Measurements from ENCODE around the gene MAPK1IP1L. TPM values are rescaled to one million over a fixed set of nuclear protein-coding genes. Genes with fewer than 3 reads are reported as not detected.

MAPK1IP1L gene
- total RNA-seq, 2 donors from 2014 or later: 57.0 to 113 TPM

DNA sequence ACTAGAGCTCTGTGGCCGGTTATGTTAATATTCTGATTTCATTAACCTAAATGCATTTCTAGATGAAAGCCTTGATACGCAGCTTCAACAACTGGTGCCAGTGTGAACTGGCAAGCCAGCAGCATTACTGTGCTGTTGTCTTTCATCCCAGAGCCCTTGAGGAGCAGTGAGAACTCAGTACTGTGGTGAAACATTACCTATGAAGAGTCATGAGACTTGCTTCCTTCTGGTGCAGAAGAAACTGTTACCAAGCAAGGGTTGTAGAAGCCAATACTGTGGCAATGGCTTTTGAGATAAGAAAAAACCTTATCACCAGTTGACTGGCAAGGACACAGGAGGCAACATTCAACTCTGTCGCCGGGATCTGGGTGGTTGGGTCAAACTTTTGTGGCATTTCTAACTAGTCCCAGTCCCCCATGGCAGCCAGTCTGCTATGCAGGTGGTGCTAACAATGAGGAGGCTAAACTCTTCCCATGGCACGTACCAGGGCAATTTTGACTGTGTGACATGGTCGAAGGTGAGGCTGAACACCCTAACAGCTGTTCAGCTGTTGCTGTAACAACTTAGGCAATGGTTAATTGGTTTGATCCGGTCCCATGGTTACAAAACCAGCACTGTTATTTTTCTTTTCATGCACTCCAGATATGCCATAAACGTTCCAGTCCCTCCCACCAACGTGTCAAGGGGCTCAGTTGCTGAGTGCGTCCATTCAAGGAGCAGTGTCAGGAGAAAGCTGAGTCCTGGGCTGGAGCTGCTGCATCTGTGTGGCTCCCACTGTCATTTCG is 65.0 kb downstream of the MAPK1IP1L start:
- Histone ChIP-seq H3K9me3 (no peaks in the 10 kb centered on the region), H3K27me3 (replicated peaks; ENCODE audit: insufficient read depth) (no peaks in the 10 kb centered on the region), H3K4me3 (no peak overlapping the region), H3K27ac (no peak overlapping the region), H3K4me1 (ENCODE audit: control insufficient read depth in 1 of 2, low read depth in 2 of 2) (peaks cover 4 to 20% of the 10 kb centered on the region in 2 donors), H3K36me3 (no peaks in the 10 kb centered on the region)
- DNase-seq (ENCODE audit: low spot score): no peak
- TF ChIP-seq, protein P1, sequence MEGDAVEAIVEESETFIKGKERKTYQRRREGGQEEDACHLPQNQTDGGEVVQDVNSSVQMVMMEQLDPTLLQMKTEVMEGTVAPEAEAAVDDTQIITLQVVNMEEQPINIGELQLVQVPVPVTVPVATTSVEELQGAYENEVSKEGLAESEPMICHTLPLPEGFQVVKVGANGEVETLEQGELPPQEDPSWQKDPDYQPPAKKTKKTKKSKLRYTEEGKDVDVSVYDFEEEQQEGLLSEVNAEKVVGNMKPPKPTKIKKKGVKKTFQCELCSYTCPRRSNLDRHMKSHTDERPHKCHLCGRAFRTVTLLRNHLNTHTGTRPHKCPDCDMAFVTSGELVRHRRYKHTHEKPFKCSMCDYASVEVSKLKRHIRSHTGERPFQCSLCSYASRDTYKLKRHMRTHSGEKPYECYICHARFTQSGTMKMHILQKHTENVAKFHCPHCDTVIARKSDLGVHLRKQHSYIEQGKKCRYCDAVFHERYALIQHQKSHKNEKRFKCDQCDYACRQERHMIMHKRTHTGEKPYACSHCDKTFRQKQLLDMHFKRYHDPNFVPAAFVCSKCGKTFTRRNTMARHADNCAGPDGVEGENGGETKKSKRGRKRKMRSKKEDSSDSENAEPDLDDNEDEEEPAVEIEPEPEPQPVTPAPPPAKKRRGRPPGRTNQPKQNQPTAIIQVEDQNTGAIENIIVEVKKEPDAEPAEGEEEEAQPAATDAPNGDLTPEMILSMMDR (IDR thresholded peaks at IDR 0.05): no peak
- ATAC-seq (ENCODE audit: insufficient number of reproducible peaks, low FRiP score, low read depth): no peak

DNA sequence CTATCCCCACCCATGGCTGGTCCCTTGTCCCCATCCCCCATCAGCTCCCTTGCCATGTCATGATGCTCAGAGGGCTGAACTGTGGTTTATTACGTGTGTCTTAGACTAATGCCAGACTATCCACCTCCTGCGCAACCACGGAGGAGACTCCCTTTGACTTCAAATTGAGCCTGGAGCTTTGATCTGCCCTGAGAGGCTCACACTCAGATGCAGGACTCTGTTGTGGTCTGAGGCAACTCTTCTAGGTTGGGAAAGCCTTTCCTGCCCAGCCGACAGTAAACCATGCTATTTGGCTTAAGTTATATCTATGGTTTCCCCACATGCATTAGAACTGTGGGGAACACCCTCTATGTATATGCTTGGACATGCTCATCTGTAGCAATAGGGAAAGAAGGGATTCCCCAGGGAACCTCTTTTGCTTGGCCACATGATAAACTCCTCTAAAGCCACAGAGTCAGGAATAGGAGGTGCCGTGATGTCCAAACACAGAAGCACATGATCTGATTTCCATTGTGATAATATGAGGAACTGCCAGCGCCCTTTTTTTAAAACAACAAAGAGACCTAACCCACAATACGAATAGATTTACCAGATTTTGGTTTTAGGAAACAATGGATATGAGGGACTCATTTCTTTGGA is 66.5 kb downstream of the MAPK1IP1L start:
- ATAC-seq (ENCODE audit: insufficient number of reproducible peaks, low FRiP score, low read depth) (no peak), DNase-seq (ENCODE audit: low spot score) (no peak)
- TF ChIP-seq, protein P1 (IDR thresholded peaks at IDR 0.05): no peak
- Histone ChIP-seq H3K4me3 (no peak overlapping the region), H3K36me3 (no peaks in the 10 kb centered on the region), H3K9me3 (no peaks in the 10 kb centered on the region), H3K4me1 (ENCODE audit: control insufficient read depth in 1 of 2, low read depth in 2 of 2) (peaks cover 4 to 29% of the 10 kb centered on the region in 2 donors), H3K27me3 (replicated peaks; ENCODE audit: insufficient read depth) (no peaks in the 10 kb centered on the region), H3K27ac (peak overlapping the region; percentile 6 to 52)

DNA sequence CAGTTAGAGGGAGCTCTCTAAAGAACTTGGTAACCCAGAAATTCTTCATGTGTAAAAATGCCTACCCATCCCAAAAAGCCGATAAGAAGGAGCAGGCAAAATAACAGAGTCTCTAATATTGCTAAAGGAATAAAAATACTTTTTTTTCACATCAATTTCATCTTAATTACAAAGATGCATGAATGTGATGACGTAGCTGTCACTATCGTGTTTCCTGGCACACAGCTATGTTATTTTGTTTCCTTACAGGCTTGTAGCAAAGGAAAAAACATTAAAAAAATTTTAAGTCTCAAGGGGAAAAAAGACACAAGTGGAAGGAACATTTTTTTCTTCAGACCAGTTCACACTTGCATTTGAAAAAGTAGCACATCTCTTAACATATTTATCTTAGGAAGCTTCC is 67.3 kb downstream of the MAPK1IP1L start:
- H3K4me1 ChIP-seq (ENCODE audit: control insufficient read depth in 1 of 2, low read depth in 2 of 2): peaks cover 4 to 38% of the 10 kb centered on the region in 2 donors
- ATAC-seq (ENCODE audit: insufficient number of reproducible peaks, low FRiP score, low read depth): no peak
- H3K27ac ChIP-seq: peak overlapping the region; percentile 6 to 52

More for the DNA sequence above, 67.3 kb downstream of the MAPK1IP1L start:
- TF ChIP-seq, protein P1 (IDR thresholded peaks at IDR 0.05): no peak
- Histone ChIP-seq H3K36me3 (no peaks in the 10 kb centered on the region), H3K4me3 (no peak overlapping the region), H3K9me3 (no peaks in the 10 kb centered on the region), H3K27me3 (replicated peaks; ENCODE audit: insufficient read depth) (no peaks in the 10 kb centered on the region)
- no peak for DNase-seq (ENCODE audit: low spot score)

Other genes with a start within 250 kb of the MAPK1IP1L start
- gene GCH1, start 148.8 kb upstream of the MAPK1IP1L start, total RNA-seq: 10 to 100 TPM in 1 of 2 donors, 1 to 10 TPM in 1; 2.8 to 16.1 TPM
- 1 to 10 TPM in 1 of 2 donors, under 1 TPM in 1; 0.14 to 1.8 TPM for gene WDHD1, start 24.5 kb upstream of the MAPK1IP1L start, total RNA-seq
- gene SOCS4, start 24.4 kb upstream of the MAPK1IP1L start, total RNA-seq: 10 to 100 TPM; 18.3 to 31.0 TPM
- gene LGALS3, start 77.6 kb downstream of the MAPK1IP1L start, total RNA-seq: 100 to 1,000 TPM; 195 to 237 TPM
- gene DLGAP5, start 139.9 kb downstream of the MAPK1IP1L start, total RNA-seq: under 1 TPM in 1 of 2 donors, not detected in 1; 0.14 TPM
- gene FBXO34, start 219.8 kb downstream of the MAPK1IP1L start, total RNA-seq: 10 to 100 TPM; 16.0 to 21.6 TPM

Measured in thoracic aorta (tissue), 2 donors.